GM19372 (cell line): ENCODE results near the gene TIMP4.

Source experiments
- ATAC-seq: cut with Tn5 transposase; IDR thresholded peaks from one replicate; pipeline ENCODE4 v1.9.1; 2021; ENCODE audit warnings: mild to moderate bottlenecking, low read depth, moderate library complexity; ENCODE audit not compliant: unreplicated experiment

Gene TIMP4

GRCh38 chr3:12115104-12115503, 43.6 kb downstream of the TIMP4 start:
- ATAC-seq, result no peak

DNA sequence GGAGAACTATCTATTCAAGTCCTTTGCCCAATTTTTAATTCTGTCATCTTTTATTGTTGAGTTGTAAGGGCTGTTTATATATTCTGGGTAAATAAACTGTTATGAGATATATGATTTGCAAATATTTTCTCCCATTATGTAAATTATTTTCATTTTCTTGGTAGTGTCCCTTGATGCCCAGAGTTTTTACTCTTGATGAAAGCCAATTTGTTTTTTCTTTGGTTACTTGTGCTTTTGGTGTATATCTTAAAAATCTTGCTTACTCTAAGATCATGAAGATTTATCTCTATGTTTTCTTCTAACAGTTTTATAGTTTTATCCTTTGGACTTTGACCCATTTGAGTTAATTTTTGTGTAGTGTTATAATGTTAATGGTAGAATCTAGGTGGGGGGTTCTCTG, 44.5 kb downstream of the TIMP4 start:
- no peak for ATAC-seq

DNA sequence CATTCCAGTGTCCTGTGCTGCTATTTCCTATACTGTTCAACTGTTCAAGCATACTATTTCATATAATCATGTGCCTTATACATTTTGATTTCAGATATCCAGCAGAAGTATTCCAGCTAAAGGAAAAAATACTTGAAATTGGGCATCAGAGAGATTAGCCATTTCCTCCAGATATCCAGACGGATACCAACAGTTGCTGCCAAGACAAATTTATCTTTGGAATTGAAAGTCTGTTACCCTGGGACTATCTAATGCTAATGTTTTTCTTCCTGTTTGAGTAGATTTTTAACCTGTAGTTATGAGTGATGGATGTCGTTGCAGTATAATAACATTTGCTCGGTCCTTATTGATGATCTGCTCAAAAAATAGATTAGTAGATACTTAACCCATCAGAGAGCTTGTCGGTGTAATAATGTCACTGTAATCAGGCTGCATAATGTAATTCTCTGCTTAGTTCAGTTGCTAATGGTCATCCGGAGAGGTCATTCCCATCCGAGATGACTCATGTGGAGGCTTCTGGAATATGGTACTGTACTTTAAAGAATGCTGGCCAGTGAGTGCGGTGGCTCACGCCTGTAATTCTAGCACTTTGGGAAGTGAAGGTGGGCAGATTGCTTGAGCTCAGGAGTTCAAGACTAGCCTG, 51.5 kb downstream of the TIMP4 start:
- ATAC-seq, result no peak
